ENCODE measurements around the gene TMEM134. TPM values are rescaled to one million over a fixed set of nuclear protein-coding genes. Genes with fewer than 3 reads are reported as not detected.
"Not testable (repeated sequence)": the region's sequence is repeated elsewhere in the genome, so short reads cannot be mapped to it uniquely, and the experiment has no call there.

The TMEM134 gene
- total RNA-seq, 1 donor from 2014 or later: 62.0 TPM

DNA sequence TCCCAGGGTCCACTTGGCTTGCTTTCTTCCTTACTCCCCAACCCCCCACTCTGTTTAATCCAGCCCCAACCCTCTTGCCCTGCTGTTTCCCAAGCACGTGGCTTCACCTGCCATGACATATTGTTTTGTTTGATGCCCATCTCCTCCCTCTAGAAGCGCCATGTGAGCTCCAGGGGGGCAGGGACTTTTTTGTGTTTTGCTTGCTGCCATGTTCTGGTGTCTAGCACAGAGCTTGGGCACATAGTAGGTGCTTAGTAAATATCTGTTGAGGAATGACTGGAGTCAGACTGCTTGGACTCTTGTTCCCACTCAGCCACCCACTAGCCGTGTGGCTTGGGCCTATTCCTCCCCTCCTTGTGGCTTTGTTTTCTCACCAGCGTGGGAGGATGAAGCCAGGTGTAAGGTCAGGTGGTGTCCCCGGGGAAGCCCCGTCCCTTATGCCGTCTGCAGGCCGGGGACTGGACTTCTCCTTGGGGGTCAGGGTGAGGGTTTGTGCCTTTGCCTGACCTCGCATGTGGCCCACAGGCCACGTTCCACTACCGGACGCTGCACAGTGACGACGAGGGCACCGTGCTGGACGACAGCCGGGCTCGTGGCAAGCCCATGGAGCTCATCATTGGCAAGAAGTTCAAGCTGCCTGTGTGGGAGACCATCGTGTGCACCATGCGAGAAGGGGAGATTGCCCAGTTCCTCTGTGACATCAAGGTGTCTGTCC lies 17.6 kb upstream of the TMEM134 start:
- no peaks in the 10 kb centered on the region for H3K27me3 Mint-ChIP-seq (ENCODE audit: low read depth)
- peak overlapping the region; percentile 68 for H3K4me3 Mint-ChIP-seq (ENCODE audit: low read depth)
- no peaks in the 10 kb centered on the region for H3K9me3 Mint-ChIP-seq
- intact Hi-C loops (cut with micrococcal nuclease): loop anchor here (2.0 to 10.0 kb wide), 3 partner anchors 84 to 222 kb away; no protein-coding TSS in a partner anchor
- peaks cover 57% of the 10 kb centered on the region for H3K36me3 Mint-ChIP-seq (ENCODE audit: low read depth)
- no peak for DNase-seq (ENCODE audit: low spot score)
- peaks cover 54% of the 10 kb centered on the region for H3K4me1 Mint-ChIP-seq (ENCODE audit: low read depth)
- peak overlapping the region; percentile 99 for H3K27ac Mint-ChIP-seq

DNA sequence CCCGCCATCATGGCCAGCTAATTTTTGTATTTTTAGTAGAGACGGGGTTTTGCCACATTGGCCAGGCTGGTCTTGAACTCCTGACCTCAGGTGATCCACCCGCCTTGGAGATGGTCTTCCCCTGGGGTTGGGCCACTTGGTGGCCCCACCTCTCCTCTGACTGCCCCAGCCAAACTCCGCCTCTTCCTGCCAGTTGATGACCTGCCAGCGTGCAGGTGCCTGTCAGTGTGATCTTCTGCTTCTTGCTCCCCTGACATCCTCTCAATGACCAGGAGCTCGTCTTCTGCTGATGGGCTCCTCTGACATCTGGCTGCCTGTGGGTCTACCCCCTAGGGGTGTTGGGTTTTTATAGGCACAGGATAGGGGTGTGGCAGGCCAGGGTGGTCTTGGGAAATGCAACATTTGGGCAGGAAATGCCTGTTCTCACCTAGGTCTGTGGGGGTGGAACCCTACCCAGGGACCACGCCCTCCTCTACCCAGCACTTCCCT lies 16.9 kb upstream of the TMEM134 start:
- Mint-ChIP-seq H3K4me3 (ENCODE audit: low read depth) (peak overlapping the region; percentile 68), H3K36me3 (ENCODE audit: low read depth) (peaks cover 54% of the 10 kb centered on the region), H3K27ac (peak overlapping the region; percentile 99), H3K4me1 (ENCODE audit: low read depth) (peaks cover 54% of the 10 kb centered on the region)
- not testable (repeated sequence) for H3K9me3 Mint-ChIP-seq; H3K27me3 Mint-ChIP-seq (ENCODE audit: low read depth)
- peak; percentile 56 for DNase-seq (ENCODE audit: low spot score)
- intact Hi-C loops (cut with micrococcal nuclease): loop anchor here (2.0 to 10.0 kb wide), 4 partner anchors 47 to 221 kb away; no protein-coding TSS in a partner anchor

DNA sequence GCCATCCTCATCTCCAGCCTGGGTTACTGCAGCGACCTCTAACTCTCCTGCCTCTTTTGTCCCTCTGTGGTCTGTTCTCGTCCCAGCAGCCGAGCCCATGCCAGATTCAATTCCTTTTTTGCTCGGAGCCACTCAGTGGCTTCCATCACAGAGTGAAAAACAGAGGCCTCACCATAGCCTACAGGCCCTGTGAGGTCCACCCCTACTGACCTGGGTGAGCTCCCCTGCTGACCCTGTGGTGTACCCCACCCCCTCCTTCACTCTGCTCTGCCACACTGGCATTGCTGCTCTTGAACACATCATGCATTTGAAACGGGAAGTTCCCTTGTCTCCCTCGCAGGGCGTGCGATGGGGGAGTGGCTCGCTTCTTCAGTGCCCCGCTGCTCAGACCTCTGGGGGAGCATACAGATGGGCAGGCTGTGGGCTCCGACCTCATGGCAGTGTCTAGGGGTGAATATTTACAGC lies 15.8 kb upstream of the TMEM134 start:
- Mint-ChIP-seq H3K4me1 (ENCODE audit: low read depth) (peaks cover 54% of the 10 kb centered on the region), H3K36me3 (ENCODE audit: low read depth) (peaks cover 48% of the 10 kb centered on the region)
- intact Hi-C loops (cut with micrococcal nuclease): loop anchor here (1.0 to 10.0 kb wide), 5 partner anchors 21 to 198 kb away; partner anchors contain the start of genes ANKRD13D and POLD4

DNA sequence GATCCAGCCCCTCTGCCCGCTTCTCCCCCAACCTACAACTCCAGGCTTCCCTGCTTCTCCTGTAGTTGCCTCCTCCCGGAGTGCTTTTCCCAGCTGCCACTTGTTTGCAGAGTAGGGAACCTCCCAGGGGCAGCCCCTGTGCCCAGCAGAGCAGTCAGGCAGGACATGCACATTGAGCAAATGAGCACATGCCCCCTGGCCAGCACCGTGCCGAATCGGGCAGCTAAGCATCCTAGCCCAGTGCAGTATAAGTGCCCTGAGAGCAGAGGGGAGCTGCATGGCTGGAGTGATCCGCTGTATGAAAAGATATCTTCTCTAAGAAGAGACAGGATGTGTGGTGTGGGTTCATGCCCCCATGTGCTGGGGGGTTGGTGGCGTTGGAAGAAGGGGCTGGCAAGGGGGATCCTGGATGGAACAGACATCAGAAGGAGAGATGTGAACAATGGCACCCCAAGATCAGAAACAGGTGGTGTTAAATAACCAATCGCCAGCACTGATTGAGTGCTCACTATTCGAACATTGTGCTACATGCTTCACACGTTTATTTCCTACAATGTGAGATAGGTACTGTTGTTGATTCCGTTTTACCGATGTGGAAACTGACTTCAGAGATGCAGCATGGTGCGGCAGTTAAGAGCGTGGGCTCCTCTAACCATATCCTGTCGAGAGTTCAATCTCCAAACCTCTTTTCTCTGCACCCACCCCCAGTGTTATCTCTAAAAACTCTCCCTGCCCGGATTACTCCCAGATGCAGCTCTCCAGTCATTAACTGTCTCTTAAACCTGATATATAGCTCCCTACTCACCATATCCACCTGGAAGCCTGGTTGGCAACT lies 15.0 kb upstream of the TMEM134 start:
- H3K27ac Mint-ChIP-seq: peak overlapping the region; percentile 99
- H3K4me3 Mint-ChIP-seq (ENCODE audit: low read depth): peak overlapping the region; percentile 83
- intact Hi-C loops (cut with micrococcal nuclease): loop anchor here (1.0 to 10.0 kb wide), 6 partner anchors 15 to 197 kb away; partner anchors contain the start of genes ANKRD13D, POLD4 and TMEM134
- peak; percentile 59 for DNase-seq (ENCODE audit: low spot score)
- peaks cover 42% of the 10 kb centered on the region for H3K36me3 Mint-ChIP-seq (ENCODE audit: low read depth)
- no peaks in the 10 kb centered on the region for H3K27me3 Mint-ChIP-seq (ENCODE audit: low read depth)
- peaks cover 50% of the 10 kb centered on the region for H3K4me1 Mint-ChIP-seq (ENCODE audit: low read depth)
- no peaks in the 10 kb centered on the region for H3K9me3 Mint-ChIP-seq

More for the DNA sequence above, 15.8 kb upstream of the TMEM134 start:
- H3K27me3 Mint-ChIP-seq (ENCODE audit: low read depth): no peaks in the 10 kb centered on the region
- H3K27ac Mint-ChIP-seq: peak overlapping the region; percentile 99
- H3K9me3 Mint-ChIP-seq: no peaks in the 10 kb centered on the region
- peak overlapping the region; percentile 83 for H3K4me3 Mint-ChIP-seq (ENCODE audit: low read depth)
- peak; percentile 61 for DNase-seq (ENCODE audit: low spot score)

DNA sequence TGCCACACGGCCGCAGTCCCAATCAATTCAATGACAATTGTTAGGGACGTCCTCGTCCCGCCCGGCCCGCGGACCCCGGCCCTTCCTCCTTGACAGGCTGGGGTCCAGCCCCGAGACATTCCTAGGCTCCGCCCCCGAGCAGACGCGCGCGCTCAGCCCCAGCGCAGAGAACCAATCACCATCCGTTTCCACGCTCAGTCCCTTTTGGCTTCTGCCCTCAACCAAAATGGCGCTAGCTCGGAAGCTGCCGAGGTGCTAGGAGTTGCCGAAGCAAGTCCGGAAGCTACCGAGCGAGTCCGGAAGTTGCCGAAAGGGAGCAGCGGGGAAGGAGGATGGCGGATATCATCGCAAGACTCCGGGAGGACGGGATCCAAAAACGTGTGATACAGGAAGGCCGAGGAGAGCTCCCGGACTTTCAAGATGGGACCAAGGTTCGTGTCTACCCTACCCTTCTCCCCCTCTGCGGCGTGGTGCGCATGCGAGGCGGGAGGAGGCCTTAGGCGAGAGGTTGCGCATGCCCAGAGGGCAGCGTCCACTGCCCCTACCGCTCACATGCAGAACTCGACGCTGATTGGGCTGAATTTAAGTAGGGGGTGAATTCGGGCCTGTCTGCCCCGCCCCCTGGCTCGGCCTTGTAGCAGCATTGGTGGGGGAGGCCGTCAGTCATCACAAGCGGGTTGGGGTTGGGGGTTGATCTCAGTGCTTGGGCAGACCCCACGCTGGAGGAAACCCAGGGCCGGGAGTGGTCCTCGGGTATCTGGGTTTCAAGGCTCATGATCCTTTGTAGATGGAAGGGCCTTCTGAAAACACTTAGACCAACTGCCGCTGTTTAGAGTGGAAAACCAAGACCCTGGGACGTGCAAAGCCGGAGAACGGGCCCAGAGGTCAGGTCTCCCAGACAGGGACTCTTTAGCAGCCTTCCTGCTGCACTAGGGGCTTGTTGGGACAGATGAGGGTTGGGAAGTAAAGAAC lies 14.1 kb upstream of the TMEM134 start, which contains the start of gene AIP:
TSS of gene AIP (plus strand) at position 200 of the 972 bp plus-strand sequence. CDS start at position 333, 133 bp downstream.
- peak within 1 kb of the TSS; percentile 99 for H3K27ac Mint-ChIP-seq
- intact Hi-C loops (cut with micrococcal nuclease): loop anchor here (1.0 to 10.0 kb wide), 4 partner anchors 14 to 196 kb away; partner anchors contain the start of genes ANKRD13D, POLD4 and TMEM134
- no peaks in the 10 kb centered on the region for H3K27me3 Mint-ChIP-seq (ENCODE audit: low read depth)
- no peaks in the 10 kb centered on the region for H3K9me3 Mint-ChIP-seq
- DNase-seq (ENCODE audit: low spot score): peak; percentile 98
- H3K36me3 Mint-ChIP-seq (ENCODE audit: low read depth): peaks cover 33% of the 10 kb centered on the region
- peak within 1 kb of the TSS; percentile 83 for H3K4me3 Mint-ChIP-seq (ENCODE audit: low read depth)
- peaks cover 42% of the 10 kb centered on the region for H3K4me1 Mint-ChIP-seq (ENCODE audit: low read depth)

DNA sequence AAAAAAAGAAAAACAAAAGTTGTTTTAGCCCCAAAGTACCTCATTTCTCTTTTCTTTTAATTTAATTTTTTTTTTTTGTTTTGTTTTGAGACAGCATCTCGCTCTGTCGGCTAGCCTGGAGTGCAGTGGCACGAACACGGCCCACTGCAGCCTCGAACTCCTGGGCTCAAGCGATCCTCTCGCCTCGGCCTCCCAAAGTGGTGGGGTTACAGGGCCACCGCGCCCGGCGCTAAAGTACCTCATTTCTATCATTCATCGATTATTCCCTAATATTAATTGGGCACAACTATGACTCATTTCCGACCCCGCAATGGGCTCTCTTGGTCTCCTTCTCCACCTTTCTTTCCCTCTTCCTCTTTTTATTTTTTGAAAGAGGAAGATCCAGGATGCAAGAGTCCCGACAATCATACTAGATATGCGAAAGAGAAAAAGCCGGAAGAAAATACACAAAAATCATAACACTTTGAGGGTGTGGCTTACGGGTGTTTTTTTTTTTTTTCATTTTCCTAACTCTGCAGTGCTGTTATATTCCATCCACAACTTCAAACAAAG lies 13.3 kb upstream of the TMEM134 start:
- intact Hi-C loops (cut with micrococcal nuclease): loop anchor here (5.0 to 10.0 kb wide), 3 partner anchors 130 to 195 kb away; partner anchors contain the start of genes ANKRD13D and POLD4
- H3K9me3 Mint-ChIP-seq: no peaks in the 10 kb centered on the region
- H3K27me3 Mint-ChIP-seq (ENCODE audit: low read depth): no peaks in the 10 kb centered on the region
- H3K4me1 Mint-ChIP-seq (ENCODE audit: low read depth): peaks cover 35% of the 10 kb centered on the region
- H3K4me3 Mint-ChIP-seq (ENCODE audit: low read depth): peak overlapping the region; percentile 83
- H3K27ac Mint-ChIP-seq: peak overlapping the region; percentile 99
- DNase-seq (ENCODE audit: low spot score): no peak
- peaks cover 26% of the 10 kb centered on the region for H3K36me3 Mint-ChIP-seq (ENCODE audit: low read depth)

DNA sequence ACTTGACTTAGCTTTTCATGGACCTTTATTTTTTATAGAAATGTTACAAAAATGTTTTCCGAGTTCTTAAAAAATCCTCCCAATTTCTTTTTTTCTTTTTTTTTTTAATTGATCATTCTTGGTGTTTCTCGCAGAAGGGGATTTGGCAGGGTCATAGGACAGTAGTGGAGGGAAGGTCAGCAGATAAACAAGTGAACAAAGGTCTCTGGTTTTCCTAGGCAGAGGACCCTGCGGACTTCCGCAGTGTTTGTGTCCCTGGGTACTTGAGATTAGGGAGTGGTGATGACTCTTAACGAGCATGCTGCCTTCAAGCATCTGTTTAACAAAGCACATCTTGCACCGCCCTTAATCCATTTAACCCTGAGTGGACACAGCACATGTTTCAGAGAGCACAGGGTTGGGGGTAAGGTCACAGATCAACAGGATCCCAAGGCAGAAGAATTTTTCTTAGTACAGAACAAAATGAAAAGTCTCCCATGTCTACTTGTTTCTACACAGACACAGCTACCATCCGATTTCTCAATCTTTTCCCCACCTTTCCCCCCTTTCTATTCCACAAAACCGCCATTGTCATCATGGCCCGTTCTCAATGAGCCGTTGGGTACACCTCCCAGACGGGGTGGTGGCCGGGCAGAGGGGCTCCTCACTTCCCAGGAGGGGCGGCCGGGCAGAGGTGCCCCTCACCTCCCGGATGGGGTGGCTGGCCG lies 8.4 kb upstream of the TMEM134 start:
- H3K9me3 Mint-ChIP-seq; H3K27me3 Mint-ChIP-seq (ENCODE audit: low read depth); H3K36me3 Mint-ChIP-seq (ENCODE audit: low read depth); intact Hi-C loops (cut with micrococcal nuclease); H3K27ac Mint-ChIP-seq; DNase-seq (ENCODE audit: low spot score); H3K4me3 Mint-ChIP-seq (ENCODE audit: low read depth); H3K4me1 Mint-ChIP-seq (ENCODE audit: low read depth): not testable (repeated sequence)

DNA sequence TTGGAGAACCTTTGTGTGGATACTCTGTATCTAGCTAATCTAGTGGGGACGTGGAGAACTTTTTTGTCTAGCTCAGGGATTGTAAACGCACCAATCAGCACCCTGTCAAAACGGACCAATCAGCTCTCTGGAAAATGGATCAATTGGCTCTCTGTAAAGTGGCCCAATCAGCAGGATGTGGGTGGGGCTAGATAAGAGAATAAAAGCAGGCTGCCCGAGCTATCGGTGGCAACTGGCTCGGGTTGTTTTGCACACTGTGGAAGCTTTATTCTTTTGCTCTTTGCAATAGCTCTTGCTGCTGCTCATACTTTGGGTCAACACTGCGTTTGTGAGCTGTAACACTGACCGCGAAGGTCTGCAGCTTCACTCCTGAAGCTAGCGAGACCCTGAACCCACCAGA lies 7.6 kb upstream of the TMEM134 start:
- H3K36me3 Mint-ChIP-seq (ENCODE audit: low read depth); intact Hi-C loops (cut with micrococcal nuclease); H3K4me1 Mint-ChIP-seq (ENCODE audit: low read depth); H3K9me3 Mint-ChIP-seq; DNase-seq (ENCODE audit: low spot score); H3K27ac Mint-ChIP-seq; H3K4me3 Mint-ChIP-seq (ENCODE audit: low read depth); H3K27me3 Mint-ChIP-seq (ENCODE audit: low read depth): not testable (repeated sequence)

DNA sequence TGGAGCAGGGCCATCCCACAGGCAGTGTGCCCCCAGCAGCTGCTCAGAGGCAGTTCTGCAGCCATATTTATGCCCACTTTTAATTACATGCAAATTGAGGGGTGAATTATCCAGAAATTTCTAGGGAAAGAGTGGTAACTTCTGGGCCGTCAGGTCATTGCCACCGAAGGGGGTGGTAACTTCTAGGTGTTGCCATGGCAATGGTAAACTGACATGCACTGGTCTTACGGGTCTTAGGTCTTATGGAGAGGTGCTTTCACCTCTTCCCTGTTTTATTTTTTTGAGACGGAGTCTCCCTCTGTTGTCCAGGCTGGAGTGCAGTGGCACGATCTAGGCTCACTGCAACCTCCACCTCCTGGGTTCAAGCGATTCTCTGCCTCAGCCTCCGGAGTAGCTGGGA lies 3.8 kb upstream of the TMEM134 start:
- H3K4me1 Mint-ChIP-seq (ENCODE audit: low read depth): peaks cover 6% of the 10 kb centered on the region
- H3K9me3 Mint-ChIP-seq: no peaks in the 10 kb centered on the region
- DNase-seq (ENCODE audit: low spot score): no peak
- H3K4me3 Mint-ChIP-seq (ENCODE audit: low read depth): no peak overlapping the region
- H3K36me3 Mint-ChIP-seq (ENCODE audit: low read depth): no peaks in the 10 kb centered on the region
- peaks cover 2% of the 10 kb centered on the region for H3K27me3 Mint-ChIP-seq (ENCODE audit: low read depth)
- intact Hi-C loops (cut with micrococcal nuclease): no loop called here
- no peak overlapping the region for H3K27ac Mint-ChIP-seq

DNA sequence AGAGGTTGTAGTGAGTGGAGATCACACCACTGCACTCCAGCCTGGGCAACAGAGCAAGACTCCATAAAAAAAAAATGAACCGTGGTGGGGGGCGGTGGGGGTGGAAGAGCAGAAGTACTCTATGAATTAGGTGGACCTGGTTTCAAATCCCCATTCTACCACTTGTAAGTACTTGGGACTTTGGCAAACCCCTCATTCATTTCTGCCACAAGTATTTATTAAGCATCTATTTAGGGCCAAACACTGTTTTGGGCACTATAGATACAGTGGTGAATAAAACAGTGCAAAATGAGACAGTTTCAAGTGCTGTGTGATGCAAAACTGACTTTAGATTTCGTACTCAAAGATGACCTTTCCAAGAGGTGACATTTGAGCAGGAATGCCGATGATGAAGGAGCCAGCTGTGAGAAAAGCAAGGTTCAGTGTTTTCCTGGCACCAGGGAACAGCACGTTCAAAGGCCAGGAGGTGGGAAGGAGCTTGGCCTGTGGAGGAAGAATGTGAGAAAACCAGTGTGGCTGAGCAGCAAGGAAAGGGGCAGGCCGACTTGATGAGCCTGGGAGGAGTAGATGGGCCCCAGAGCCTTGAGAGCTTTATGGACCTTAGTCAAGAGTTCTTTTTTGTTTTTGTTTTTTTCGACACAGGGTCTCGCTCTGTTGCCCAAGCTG lies 1.4 kb upstream of the TMEM134 start:
- no peak for DNase-seq (ENCODE audit: low spot score)
- H3K27me3 Mint-ChIP-seq (ENCODE audit: low read depth): no peaks in the 10 kb centered on the region
- H3K4me3 Mint-ChIP-seq (ENCODE audit: low read depth): no peak overlapping the region
- H3K27ac Mint-ChIP-seq: no peak overlapping the region
- intact Hi-C loops (cut with micrococcal nuclease): no loop called here
- H3K9me3 Mint-ChIP-seq: no peaks in the 10 kb centered on the region
- H3K36me3 Mint-ChIP-seq (ENCODE audit: low read depth): peaks cover 8% of the 10 kb centered on the region
- peaks cover 18% of the 10 kb centered on the region for H3K4me1 Mint-ChIP-seq (ENCODE audit: low read depth)

DNA sequence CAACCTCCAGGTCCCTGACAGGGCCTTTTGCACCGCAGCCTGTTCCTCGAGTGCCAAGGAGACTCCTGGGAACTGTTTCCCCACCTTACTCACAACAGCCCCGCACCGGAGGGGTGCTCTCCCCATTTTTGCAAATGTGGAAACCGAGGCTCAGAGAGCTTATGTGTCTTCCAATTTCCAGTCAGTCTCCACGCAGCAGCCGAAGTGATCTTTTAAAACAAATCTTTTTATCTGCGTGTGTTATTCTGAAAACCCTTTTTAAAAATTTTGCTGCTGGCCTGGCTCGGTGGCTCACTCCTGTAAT lies 409 bp upstream of the TMEM134 start:
- no peaks in the 10 kb centered on the region for H3K27me3 Mint-ChIP-seq (ENCODE audit: low read depth)
- peaks cover 23% of the 10 kb centered on the region for H3K4me1 Mint-ChIP-seq (ENCODE audit: low read depth)

More for the DNA sequence above, 409 bp upstream of the TMEM134 start:
- Mint-ChIP-seq H3K9me3 (no peaks in the 10 kb centered on the region), H3K36me3 (ENCODE audit: low read depth) (peaks cover 12% of the 10 kb centered on the region), H3K27ac (peak overlapping the region; percentile 58), H3K4me3 (ENCODE audit: low read depth) (peak overlapping the region; percentile 70)
- intact Hi-C loops (cut with micrococcal nuclease): loop anchor here (1.0 to 2.0 kb wide), 5 partner anchors 14 to 67 kb away; partner anchors contain the start of genes AIP and RPS6KB2
- DNase-seq (ENCODE audit: low spot score): no peak

Data from activated T-helper 2 cell treated with anti-CD3 and anti-CD28 coated beads, Interferon-gamma antibody, Interleukin-2, Interleukin-4, amounts not matched to agents 10 μg/mL and 5 μg/mL and 100 μg/mL, durations not matched to agents 14 hours and 24 hours and 36 hours (primary cell).